Lower leg skin (tissue), 3 donors: ENCODE measurements around the gene ZFHX3.

Source experiments
- CTCF ChIP-seq, 3 donors: fragments of 450-650 bp; IDR thresholded peaks; one replicate each; pipeline ENCODE4 v1.5.1; 2016; ENCODE audit warnings: antibody characterized with exemption in 3 of 3, mild to moderate bottlenecking in 3 of 3, moderate library complexity in 2 of 3
- POLR2A ChIP-seq, 2 donors: fragments of 450-650 bp; IDR thresholded peaks; one replicate each; pipeline ENCODE4 v1.6.1; 2016 to 2017; ENCODE audit warnings: antibody characterized with exemption in 2 of 2, mild to moderate bottlenecking in 1 of 2, moderate library complexity in 1 of 2

GRCh38 chr16:73022534-73022933 is 25.4 kb downstream of the ZFHX3 start:
- no peak for TF ChIP-seq POLR2A (IDR thresholded peaks at IDR 0.05)
- no peak for TF ChIP-seq CTCF (IDR thresholded peaks at IDR 0.05)
